Activated T-helper 17 cell treated with anti-CD3 and anti-CD28 coated beads, Interleukin-2, amount 50 U/mL, for 72 hours (primary cell): ENCODE results near the gene PCDHB13. TPM values are rescaled to one million over a fixed set of nuclear protein-coding genes. Genes with fewer than 3 reads are reported as not detected.

Experiments
- total RNA-seq, 2 donors: library from RNA; stranded (reverse); gene quantifications; one replicate each; pipeline ENCODE4 v1.2.3, GENCODE V29; 2022

Gene PCDHB13
- total RNA-seq, 2 donors from 2014 or later = 0.08 TPM; not detected in 1

Other genes with a start within 250 kb of the PCDHB13 start
- not detected for gene PCDHAC2, start 247.4 kb upstream of the PCDHB13 start, total RNA-seq
- gene PCDHB1, start 162.5 kb upstream of the PCDHB13 start, total RNA-seq = not detected
- gene PCDHB2, start 119.3 kb upstream of the PCDHB13 start, total RNA-seq = under 1 TPM; 0.06 to 0.24 TPM
- gene PCDHB3, start 113.4 kb upstream of the PCDHB13 start, total RNA-seq = under 1 TPM in 1 of 2 donors, not detected in 1; 0.08 TPM
- gene PCDHB4, start 92.1 kb upstream of the PCDHB13 start, total RNA-seq = not detected
- gene PCDHB5, start 78.7 kb upstream of the PCDHB13 start, total RNA-seq = not detected
- gene PCDHB6, start 63.9 kb upstream of the PCDHB13 start, total RNA-seq = not detected
- gene PCDHB7, start 41.3 kb upstream of the PCDHB13 start, total RNA-seq = not detected
- gene PCDHB8, start 36.1 kb upstream of the PCDHB13 start, total RNA-seq = not detected
- gene PCDHB16, start 31.5 kb upstream of the PCDHB13 start, total RNA-seq = not detected
- gene PCDHB9, start 26.8 kb upstream of the PCDHB13 start, total RNA-seq = not detected
- gene PCDHB10, start 21.6 kb upstream of the PCDHB13 start, total RNA-seq = not detected
- not detected for gene PCDHB11, start 14.3 kb upstream of the PCDHB13 start, total RNA-seq
- not detected for gene PCDHB12, start 5.2 kb upstream of the PCDHB13 start, total RNA-seq
- gene PCDHB14, start 9.4 kb downstream of the PCDHB13 start, total RNA-seq = not detected
- not detected for gene PCDHB15, start 31.5 kb downstream of the PCDHB13 start, total RNA-seq
- under 1 TPM in 1 of 2 donors, not detected in 1; 0.42 TPM for gene SLC25A2, start 90.1 kb downstream of the PCDHB13 start, total RNA-seq
- 10 to 100 TPM; 45.3 to 50.4 TPM for gene TAF7, start 106.9 kb downstream of the PCDHB13 start, total RNA-seq
- under 1 TPM; 0.09 to 0.16 TPM for gene PCDHGA1, start 116.6 kb downstream of the PCDHB13 start, total RNA-seq
- not detected for gene PCDHGA2, start 124.8 kb downstream of the PCDHB13 start, total RNA-seq
- gene PCDHGA3, start 129.9 kb downstream of the PCDHB13 start, total RNA-seq = under 1 TPM in 1 of 2 donors, not detected in 1; 0.09 TPM
- gene PCDHGB1, start 136.2 kb downstream of the PCDHB13 start, total RNA-seq = not detected
- gene PCDHGA4, start 141.1 kb downstream of the PCDHB13 start, total RNA-seq = under 1 TPM in 1 of 2 donors, not detected in 1; 0.32 TPM
- gene PCDHGB2, start 146.1 kb downstream of the PCDHB13 start, total RNA-seq = under 1 TPM; 0.17 to 0.34 TPM
- gene PCDHGA5, start 150.2 kb downstream of the PCDHB13 start, total RNA-seq = under 1 TPM in 1 of 2 donors, not detected in 1; 0.11 TPM
- under 1 TPM in 1 of 2 donors, not detected in 1; 0.21 TPM for gene PCDHGB3, start 156.3 kb downstream of the PCDHB13 start, total RNA-seq
- gene PCDHGA6, start 160.0 kb downstream of the PCDHB13 start, total RNA-seq = under 1 TPM; 0.06 to 0.40 TPM
- under 1 TPM in 1 of 2 donors, not detected in 1; 0.06 TPM for gene PCDHGA7, start 168.8 kb downstream of the PCDHB13 start, total RNA-seq
- under 1 TPM; 0.06 to 0.08 TPM for gene PCDHGB4, start 173.8 kb downstream of the PCDHB13 start, total RNA-seq
- gene PCDHGA8, start 178.7 kb downstream of the PCDHB13 start, total RNA-seq = not detected
- gene PCDHGB5, start 184.0 kb downstream of the PCDHB13 start, total RNA-seq = under 1 TPM; 0.09 to 0.24 TPM
- not detected for gene PCDHGA9, start 188.9 kb downstream of the PCDHB13 start, total RNA-seq
- gene PCDHGB6, start 194.1 kb downstream of the PCDHB13 start, total RNA-seq = under 1 TPM in 1 of 2 donors, not detected in 1; 0.08 TPM
- under 1 TPM; 0.06 to 0.08 TPM for gene PCDHGA10, start 199.1 kb downstream of the PCDHB13 start, total RNA-seq
- gene PCDHGB7, start 203.8 kb downstream of the PCDHB13 start, total RNA-seq = under 1 TPM in 1 of 2 donors, not detected in 1; 0.11 TPM
- gene PCDHGA11, start 207.1 kb downstream of the PCDHB13 start, total RNA-seq = under 1 TPM in 1 of 2 donors, not detected in 1; 0.09 TPM
- gene PCDHGA12, start 216.6 kb downstream of the PCDHB13 start, total RNA-seq = not detected